Spleen (tissue), 7 donors: ENCODE measurements around the gene VTCN1.

Experiments
- CTCF ChIP-seq, 11 experiments: fragments of 200-600 bp in 7 of 11; fragments of 450-650 bp in 4 of 11; sonication (generic) in 4 of 11; IDR thresholded peaks in 8 of 11; conservative IDR thresholded peaks in 3 of 11; 1 replicate in 7 of 11; 2 replicates in 4 of 11; pipeline versions ENCODE4 v1.4.0 to v1.8.0; 2016 to 2021; ENCODE audit warnings: antibody characterized with exemption in 11 of 11, inconsistent platforms in 4 of 11, mild to moderate bottlenecking in 1 of 11
- POLR2A ChIP-seq, 3 donors: fragments of 450-650 bp; IDR thresholded peaks; one replicate each; pipeline ENCODE4 v1.5.1; 2017; ENCODE audit warnings: antibody characterized with exemption in 3 of 3, mild to moderate bottlenecking in 1 of 3
- POLR2AphosphoS5 ChIP-seq, 3 donors: sonication (generic); formaldehyde crosslinking; IDR thresholded peaks; one replicate each; pipeline ENCODE4 v1.5.1; 2017; ENCODE audit warnings: antibody characterized with exemption in 3 of 3
- donor health status: DM: no; HTN: no; CAD: no; lungs with moderate emphysema.
- donor health status: DM: no; HTN: no; CAD: no.
- donor health status: DM: no; HTN: no; CAD: no.

- no peak for TF ChIP-seq CTCF (IDR thresholded peaks at IDR 0.05 in 8 of 11, conservative IDR thresholded peaks at IDR 0.05 in 3 of 11)
- TF ChIP-seq POLR2A (IDR thresholded peaks at IDR 0.05): no peak
- TF ChIP-seq POLR2AphosphoS5 (IDR thresholded peaks at IDR 0.05): no peak
Observed at GRCh38 chr1:117215019-117215418, 4.3 kb upstream of the VTCN1 start.
